H54 (cell line): Measurements from ENCODE around the gene SLC9A3.

ENCODE experiments used
- DNase-seq: peaks from one replicate; pipeline ENCODE4 v3.0.0; 2011; ENCODE audit warnings: low spot score, mixed read lengths; ENCODE audit not compliant: insufficient read length
- FAIRE-seq: peaks from 3 replicates; lab custom pipeline; 2011; peaks lifted over from hg19 to GRCh38; lab: Jason Lieb, UNC
- POLR2A ChIP-seq: IDR thresholded peaks from 2 replicates; pipeline ENCODE4 v1.6.1; 2011; ENCODE audit warnings: low read depth, mild to moderate bottlenecking, low read length

The SLC9A3 gene

GRCh38 chr5:524234-524972 lies at the start of gene SLC9A3:
Gene SLC9A3 (minus strand): TSS chr5:524449.
- FAIRE-seq (no peak), DNase-seq (no peak)
- no peak for TF ChIP-seq POLR2A

DNA sequence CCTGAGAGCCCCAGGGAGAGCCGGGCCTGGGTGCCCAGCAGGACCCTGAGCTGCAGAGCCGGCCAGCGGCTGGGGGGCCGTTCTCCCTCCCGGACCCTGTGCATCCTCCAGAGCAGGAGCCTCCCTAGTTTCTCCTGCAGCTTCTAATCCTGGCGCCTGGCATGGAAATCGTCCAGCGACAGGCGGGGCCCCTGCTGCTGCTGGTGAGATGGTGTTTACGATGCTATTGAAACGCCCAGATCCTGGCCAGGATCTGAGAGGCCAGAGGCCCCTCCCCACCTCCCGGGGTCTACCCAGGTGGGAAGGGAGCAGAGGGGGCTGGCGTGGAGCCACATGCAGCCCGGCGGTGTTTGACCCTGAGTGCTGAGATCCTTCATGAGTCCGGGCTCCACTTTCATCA lies 49.7 kb upstream of the SLC9A3 start:
- no peak for FAIRE-seq

DNA sequence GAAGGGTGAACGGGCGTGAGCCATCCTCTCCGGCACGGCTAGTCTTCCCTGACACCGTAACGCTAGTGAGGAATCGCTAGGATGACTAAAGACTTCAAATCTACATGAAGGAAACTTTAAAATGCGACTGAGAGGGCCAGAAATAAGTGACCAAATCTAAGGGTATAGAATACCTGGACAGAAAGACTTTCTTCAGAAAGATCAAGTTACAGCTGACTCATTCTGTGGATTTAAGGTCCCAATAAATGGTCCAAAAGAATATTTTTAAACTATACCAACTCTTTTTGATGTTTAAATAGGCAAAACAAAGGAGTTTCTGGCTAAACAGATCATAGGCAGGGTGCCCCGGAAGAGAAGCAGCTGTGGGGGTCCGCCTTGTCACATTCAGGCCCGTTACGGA lies 49.0 kb upstream of the SLC9A3 start:
- DNase-seq = no peak
- FAIRE-seq = no peak
- TF ChIP-seq POLR2A = no peak

More for the DNA sequence above, 49.7 kb upstream of the SLC9A3 start:
- no peak for TF ChIP-seq POLR2A
- DNase-seq = no peak

- no peak for TF ChIP-seq POLR2A
- DNase-seq (no peak), FAIRE-seq (no peak)
These were observed 48.3 kb upstream of the SLC9A3 start for GRCh38 chr5:572398-573019.

DNA sequence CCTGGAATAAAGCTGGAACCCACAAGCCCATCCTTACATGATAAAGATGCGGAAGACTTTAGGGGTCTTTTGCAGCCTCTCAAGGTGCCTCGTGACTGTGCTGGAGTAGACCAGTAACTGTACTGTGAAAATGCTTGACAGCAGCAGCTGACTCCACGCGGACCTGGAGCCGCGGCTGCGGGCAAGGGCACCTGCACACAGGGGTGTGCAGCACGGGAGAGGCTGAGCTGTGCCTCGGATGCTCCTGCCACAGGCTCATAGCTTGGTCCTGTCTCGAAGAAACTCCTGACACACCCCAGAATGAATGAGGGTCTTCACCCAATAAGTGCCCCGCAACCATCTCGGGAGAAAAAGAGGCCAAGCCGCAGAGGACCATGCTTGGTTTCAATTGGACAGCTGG lies 47.5 kb upstream of the SLC9A3 start:
- DNase-seq (no peak), FAIRE-seq (no peak)
- no peak for TF ChIP-seq POLR2A

DNA sequence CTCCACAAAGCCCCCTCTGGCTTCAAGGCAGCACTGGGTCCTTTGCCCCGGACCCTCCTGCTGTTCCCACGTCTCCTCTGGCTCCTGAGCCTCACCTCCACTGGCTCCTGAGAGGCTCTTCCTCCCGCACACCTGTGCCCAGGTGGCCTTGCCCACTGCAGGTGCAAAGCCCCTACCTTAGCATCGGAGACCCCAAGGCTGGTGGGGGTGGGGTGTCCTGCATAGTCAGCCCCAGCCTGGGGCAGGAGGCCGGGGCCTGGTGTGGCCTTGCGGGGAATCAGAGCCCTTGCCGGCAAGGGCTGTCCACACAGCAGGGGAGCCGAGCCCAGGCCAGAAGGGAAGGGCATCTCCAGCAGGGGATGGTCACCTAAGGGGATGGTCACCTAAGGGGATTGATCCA lies 46.6 kb upstream of the SLC9A3 start:
- TF ChIP-seq POLR2A = no peak
- FAIRE-seq (no peak), DNase-seq (no peak)

- no peak for FAIRE-seq
- TF ChIP-seq POLR2A = no peak
- DNase-seq = no peak
These were observed 46.2 kb upstream of the SLC9A3 start for GRCh38 chr5:570446-570845.

DNA sequence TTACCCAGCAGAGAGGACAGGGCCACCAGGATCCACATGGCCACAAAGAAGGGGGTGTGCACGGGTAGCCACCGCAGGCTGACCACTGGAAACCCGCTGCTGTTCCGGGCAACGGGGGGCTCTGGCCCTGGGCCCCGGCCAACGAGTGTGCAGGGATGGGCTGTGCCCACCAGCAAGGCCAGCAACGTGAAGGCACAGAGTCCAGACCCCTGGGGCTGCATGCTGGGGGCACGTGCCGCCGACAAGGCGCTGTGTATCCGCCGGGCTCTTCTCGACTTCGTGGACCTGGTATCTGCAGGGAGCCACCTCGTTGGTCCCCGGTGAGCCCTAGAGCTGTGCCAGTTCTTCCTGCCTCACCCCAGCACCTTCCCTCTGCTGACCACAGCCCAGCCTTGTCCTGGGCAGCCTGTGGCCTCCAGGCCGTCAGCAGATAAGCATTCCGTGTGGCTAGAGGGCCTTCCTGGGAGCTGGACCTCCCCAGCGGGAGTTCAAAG lies 45.7 kb upstream of the SLC9A3 start:
- no peak for FAIRE-seq
- no peak for TF ChIP-seq POLR2A
- DNase-seq = no peak

DNA sequence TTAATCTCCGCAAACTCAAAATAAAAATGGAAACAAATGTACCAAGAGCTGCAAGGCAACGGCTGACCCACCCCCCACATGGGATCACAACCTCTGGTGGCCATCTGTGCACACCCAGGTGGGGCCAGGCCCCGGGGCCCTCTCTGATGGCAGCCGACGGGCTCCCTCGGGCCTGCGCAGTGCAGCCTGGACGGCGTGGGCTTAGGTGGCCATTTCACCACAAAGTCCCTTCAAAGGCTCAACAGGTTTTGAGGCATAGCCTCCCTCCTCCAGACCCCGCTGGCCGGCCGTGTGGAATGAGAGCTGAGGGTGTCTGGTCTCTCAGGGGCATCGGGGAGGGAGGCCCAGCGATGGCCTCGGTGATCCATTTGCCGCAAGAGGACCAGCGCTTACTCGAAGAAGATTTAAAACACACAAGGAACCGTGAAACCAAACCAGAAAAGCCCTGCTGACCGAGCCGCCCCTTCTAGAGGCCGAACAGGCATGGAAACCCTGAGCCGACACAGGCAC lies 45.2 kb upstream of the SLC9A3 start:
- no peak for FAIRE-seq
- DNase-seq = no peak
- no peak for TF ChIP-seq POLR2A

- TF ChIP-seq POLR2A = no peak
- DNase-seq (no peak), FAIRE-seq (no peak)
These were observed 44.6 kb upstream of the SLC9A3 start for GRCh38 chr5:568809-569208.

- no peak for DNase-seq
- TF ChIP-seq POLR2A = no peak
- no peak for FAIRE-seq
These were observed 44.0 kb upstream of the SLC9A3 start for GRCh38 chr5:568061-568781.

GRCh38 chr5:567664-568060 lies 43.4 kb upstream of the SLC9A3 start:
- no peak for FAIRE-seq
- no peak for DNase-seq
- TF ChIP-seq POLR2A = no peak

- TF ChIP-seq POLR2A = no peak
- FAIRE-seq (no peak), DNase-seq (no peak)
These were observed 42.5 kb upstream of the SLC9A3 start for GRCh38 chr5:566636-567309.

- FAIRE-seq = no peak
These were observed 41.7 kb upstream of the SLC9A3 start for GRCh38 chr5:565782-566440.

More at GRCh38 chr5:565782-566440, 41.7 kb upstream of the SLC9A3 start:
- no peak for TF ChIP-seq POLR2A
- DNase-seq = no peak
